Measurements from ENCODE around the gene GPR107.
A peak's percentile ranks its signal among the peaks of the same experiment; 100 is the strongest.

The GPR107 gene

DNA sequence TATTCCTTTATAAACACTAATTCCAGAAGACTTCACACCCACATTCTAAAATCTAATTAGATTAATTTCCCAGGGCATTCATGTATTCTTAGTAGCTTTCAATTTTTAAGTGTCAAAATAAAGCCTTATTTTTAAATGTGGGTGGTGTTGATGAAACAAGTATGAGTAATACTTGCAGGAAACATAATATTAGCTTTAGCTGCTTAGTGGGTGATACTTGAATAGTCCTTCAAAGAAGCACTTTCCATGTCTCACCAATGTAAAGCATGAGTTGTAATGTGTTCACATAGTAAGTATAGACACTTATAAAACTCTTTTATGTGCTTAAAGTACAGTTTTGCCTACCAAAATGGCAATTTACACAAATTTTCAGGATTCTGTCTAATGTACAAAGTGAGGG, 17.6 kb upstream of the GPR107 start:
- no peak for DNase-seq (ENCODE audit: extremely low spot score)
- TF ChIP-seq, protein P1, sequence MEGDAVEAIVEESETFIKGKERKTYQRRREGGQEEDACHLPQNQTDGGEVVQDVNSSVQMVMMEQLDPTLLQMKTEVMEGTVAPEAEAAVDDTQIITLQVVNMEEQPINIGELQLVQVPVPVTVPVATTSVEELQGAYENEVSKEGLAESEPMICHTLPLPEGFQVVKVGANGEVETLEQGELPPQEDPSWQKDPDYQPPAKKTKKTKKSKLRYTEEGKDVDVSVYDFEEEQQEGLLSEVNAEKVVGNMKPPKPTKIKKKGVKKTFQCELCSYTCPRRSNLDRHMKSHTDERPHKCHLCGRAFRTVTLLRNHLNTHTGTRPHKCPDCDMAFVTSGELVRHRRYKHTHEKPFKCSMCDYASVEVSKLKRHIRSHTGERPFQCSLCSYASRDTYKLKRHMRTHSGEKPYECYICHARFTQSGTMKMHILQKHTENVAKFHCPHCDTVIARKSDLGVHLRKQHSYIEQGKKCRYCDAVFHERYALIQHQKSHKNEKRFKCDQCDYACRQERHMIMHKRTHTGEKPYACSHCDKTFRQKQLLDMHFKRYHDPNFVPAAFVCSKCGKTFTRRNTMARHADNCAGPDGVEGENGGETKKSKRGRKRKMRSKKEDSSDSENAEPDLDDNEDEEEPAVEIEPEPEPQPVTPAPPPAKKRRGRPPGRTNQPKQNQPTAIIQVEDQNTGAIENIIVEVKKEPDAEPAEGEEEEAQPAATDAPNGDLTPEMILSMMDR (IDR thresholded peaks at IDR 0.05; ENCODE audit: control extremely low read depth, extremely low read depth, low read depth, missing control alignments), result no peak
- ChIA-PET POLR2A (interaction anchor here (0.6 to 1.3 kb wide), 5 partner anchors 13 to 45 kb away, joined by 3 to 7 read pairs (median 4); no protein-coding TSS in a partner anchor), CTCF (interaction anchor here (1.0 kb wide), 1 partner anchor 15 kb away, joined by 3 read pairs; no protein-coding TSS in a partner anchor)

DNA sequence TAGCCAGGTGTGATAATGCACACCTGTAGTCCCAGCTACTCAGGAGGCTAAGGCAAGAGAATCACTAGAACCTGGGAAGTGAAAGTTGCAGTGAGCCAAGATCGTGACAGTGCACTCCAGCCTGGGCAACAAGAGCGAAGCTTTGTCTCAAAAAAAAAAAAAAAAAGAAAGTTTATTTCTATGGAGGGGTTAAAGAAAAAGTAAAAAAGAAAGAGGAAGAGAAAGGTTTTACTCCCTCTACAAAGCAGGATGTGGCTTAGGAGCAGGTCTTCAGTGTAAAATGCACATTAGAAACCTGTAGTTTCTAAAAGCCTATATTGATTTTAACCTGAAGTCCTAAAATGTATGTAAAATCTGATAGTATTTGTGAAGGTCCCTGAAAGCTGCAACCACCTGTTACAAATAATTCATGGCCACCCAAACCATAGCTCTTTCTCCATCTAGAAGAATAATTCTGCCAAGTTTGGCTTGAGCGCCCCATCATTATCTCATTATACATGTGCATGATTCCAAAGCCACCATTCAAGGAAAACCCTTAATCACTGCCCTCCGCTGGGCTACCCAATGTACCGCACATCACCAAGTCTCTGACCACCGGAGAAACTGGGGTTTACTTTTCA, 14.1 kb upstream of the GPR107 start:
- DNase-seq (ENCODE audit: extremely low spot score), result peak; percentile 35

DNA sequence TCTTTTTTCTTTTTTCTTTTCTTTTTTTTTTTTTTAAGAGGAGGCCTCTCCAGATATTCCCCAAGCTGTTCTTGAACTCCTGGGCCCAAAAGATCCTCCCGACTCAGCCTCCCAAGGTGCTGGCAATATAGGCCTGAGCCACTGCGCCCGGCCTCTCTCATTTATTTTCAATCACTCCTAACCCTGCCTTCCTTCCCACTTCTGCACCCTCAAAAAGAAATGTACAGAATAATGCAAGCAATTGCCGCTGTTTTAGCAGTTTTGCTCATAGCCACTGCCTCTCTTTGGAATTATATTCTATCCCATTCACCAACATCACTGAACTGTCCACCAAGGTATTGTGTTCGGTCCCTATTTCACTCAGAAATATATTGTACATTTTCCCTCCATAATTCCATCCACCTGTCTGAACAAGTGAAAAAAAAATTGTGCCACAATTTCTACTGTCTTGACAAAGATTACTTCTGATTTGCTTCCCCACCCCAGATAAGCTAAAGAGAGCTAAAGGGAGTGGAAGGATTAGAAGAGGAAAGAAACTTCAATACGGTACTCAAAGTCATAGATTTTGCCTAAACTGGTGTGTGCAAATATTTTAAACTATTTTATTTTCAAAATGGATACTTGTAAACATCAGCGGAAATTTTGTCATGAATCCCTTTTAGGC, 12.6 kb upstream of the GPR107 start:
- ChIA-PET POLR2A (interaction anchor here (2.1 kb wide), 1 partner anchor 12 kb away, joined by 7 read pairs; no protein-coding TSS in a partner anchor), CTCF (interaction anchor here (0.9 to 1.3 kb wide), 2 partner anchors 22 to 42 kb away, joined by 3 read pairs; no protein-coding TSS in a partner anchor)

More for the DNA sequence above, 14.1 kb upstream of the GPR107 start:
- TF ChIP-seq, protein P1 (IDR thresholded peaks at IDR 0.05; ENCODE audit: control extremely low read depth, extremely low read depth, low read depth, missing control alignments), result no peak
- POLR2A ChIA-PET, result interaction anchor here (0.6 to 2.1 kb wide), 7 partner anchors 9 to 156 kb away, joined by 3 to 7 read pairs (median 4); no protein-coding TSS in a partner anchor
- CTCF ChIA-PET, result interaction anchor here (1.1 to 2.6 kb wide), 10 partner anchors 8 to 151 kb away, joined by 3 to 7 read pairs (median 4); no protein-coding TSS in a partner anchor

DNA sequence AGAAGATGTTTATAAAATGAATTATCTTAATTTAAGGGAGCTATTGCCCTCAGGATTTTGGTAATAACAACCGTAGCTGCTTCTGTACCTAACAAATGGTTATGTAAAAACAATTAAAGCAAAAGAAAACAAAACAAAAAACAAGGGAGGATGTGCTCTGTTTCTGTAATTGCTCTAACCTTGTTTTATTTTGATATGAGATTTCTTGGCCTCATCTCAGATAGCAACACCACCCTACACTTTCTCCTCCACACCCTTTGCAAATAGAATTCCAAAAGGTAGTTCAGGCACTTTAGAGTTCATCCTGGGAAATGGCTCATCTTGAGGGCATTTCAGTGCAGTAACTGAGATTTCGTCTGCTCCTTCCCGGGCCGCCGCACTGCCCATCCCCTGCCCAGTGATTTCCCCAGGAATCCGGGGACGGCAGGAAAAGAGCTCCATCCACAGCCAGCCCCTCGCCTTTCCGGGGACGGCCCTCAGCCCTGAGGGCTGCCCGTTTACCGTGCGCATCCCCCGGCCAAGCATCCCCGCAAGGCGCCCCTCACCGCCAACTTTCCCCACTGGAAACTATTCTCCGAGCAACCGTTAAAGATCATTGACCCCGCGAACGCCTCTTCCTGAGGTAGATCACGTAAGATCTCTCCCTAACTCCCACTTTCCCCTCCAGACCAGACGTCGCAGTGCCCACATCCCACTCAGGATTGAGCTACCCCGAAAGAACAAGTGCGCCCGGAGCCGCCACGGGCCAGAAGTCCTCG, 11.9 kb upstream of the GPR107 start:
- TF ChIP-seq, protein P1 (IDR thresholded peaks at IDR 0.05; ENCODE audit: control extremely low read depth, extremely low read depth, low read depth, missing control alignments), result no peak
- ChIA-PET POLR2A (interaction anchor here (0.6 kb wide), 1 partner anchor 23 kb away, joined by 5 read pairs; no protein-coding TSS in a partner anchor), CTCF (interaction anchor here (0.9 to 1.3 kb wide), 2 partner anchors 23 to 42 kb away, joined by 3 read pairs; no protein-coding TSS in a partner anchor)
- no peak for DNase-seq (ENCODE audit: extremely low spot score)

More for the DNA sequence above, 12.6 kb upstream of the GPR107 start:
- TF ChIP-seq, protein P1 (IDR thresholded peaks at IDR 0.05; ENCODE audit: control extremely low read depth, extremely low read depth, low read depth, missing control alignments), result no peak
- DNase-seq (ENCODE audit: extremely low spot score), result no peak

DNA sequence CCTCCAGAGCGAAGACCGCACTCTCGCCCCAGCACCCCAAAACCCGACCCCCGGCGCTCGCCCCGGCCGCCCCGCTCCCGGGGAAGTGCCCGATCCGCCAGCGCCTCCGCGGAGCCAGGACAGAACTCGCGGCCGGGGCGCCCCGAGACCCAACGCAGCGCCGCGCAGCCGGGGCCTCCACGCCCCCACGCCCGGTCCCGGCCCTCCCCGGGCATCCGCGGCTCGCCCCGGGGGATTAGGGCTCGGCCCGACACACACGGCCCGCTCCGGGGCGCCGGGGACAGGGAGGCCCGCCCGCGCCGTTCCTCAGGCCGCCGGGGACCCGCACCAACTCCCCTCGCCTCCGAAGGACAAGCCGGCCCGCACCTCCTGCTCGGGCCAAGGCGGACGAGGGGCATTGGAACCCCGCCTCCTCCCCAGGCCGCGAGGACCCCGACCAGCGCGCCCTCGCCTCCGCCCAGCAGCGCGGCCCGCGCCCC, 11.3 kb upstream of the GPR107 start:
- CTCF ChIA-PET, result interaction anchor here (1.3 kb wide), 1 partner anchor 43 kb away, joined by 3 read pairs; no protein-coding TSS in a partner anchor
- DNase-seq (ENCODE audit: extremely low spot score), result no peak
- POLR2A ChIA-PET, result interaction anchor here (0.6 to 1.2 kb wide), 4 partner anchors 11 to 24 kb away, joined by 3 to 6 read pairs (median 4); no protein-coding TSS in a partner anchor
- TF ChIP-seq, protein P1 (IDR thresholded peaks at IDR 0.05; ENCODE audit: control extremely low read depth, extremely low read depth, low read depth, missing control alignments), result no peak
